WTC11 (cell line): Measurements from ENCODE around the gene DSE.

Source experiments
- ZNF121 ChIP-seq: sonication (generic); formaldehyde crosslinking; IDR thresholded peaks from 2 replicates; pipeline ENCODE4 v1.8.0; 2023; ENCODE audit warnings: missing genetic modification reagents
- TF ChIP-seq, protein P1 (sequence below): sonication (generic); formaldehyde crosslinking; IDR thresholded peaks from 2 replicates; pipeline ENCODE4 v1.8.0; 2023; ENCODE audit warnings: missing genetic modification reagents

DNA sequence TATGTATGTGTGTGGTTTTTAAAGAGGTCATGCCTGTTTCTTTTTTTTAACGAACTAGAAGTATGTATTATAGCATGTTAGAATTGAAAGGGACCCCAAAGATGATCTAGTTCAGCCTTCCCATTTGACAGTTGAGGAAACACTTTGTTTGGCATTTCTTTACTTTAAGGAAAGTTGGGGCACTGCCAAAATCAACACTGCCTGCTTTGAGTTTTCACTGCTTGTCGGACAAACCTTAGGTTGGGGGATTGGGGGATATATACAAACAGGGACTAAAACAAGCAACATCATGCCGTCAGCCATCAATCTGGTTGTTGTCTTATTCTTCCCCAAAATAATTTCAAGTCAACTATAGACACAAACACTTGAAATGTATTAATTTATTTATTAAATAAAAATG, 76.3 kb downstream of the DSE start:
- TF ChIP-seq, protein P1, sequence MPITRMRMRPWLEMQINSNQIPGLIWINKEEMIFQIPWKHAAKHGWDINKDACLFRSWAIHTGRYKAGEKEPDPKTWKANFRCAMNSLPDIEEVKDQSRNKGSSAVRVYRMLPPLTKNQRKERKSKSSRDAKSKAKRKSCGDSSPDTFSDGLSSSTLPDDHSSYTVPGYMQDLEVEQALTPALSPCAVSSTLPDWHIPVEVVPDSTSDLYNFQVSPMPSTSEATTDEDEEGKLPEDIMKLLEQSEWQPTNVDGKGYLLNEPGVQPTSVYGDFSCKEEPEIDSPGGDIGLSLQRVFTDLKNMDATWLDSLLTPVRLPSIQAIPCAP (CRISPR knock-in tag) = no peak
- TF ChIP-seq ZNF121 (CRISPR knock-in tag) = no peak
